HepG2 (cell line): ENCODE results near the gene NFATC4. TPM values are rescaled to one million over a fixed set of nuclear protein-coding genes. Genes with fewer than 3 reads are reported as not detected.

Source experiments
- ATF3 ChIP-seq: sonication (generic); formaldehyde crosslinking; IDR thresholded peaks from 2 replicates; pipeline ENCODE4 v1.4.0; 2020; ENCODE audit warnings: missing genetic modification reagents
- CERS6 ChIP-seq: sonication (generic); formaldehyde crosslinking; IDR thresholded peaks from 2 replicates; pipeline ENCODE4 v1.5.0; 2020; ENCODE audit warnings: missing genetic modification reagents
- FOXA3 ChIP-seq: IDR thresholded peaks from 2 replicates; pipeline ENCODE4 v1.6.1; 2016; ENCODE audit warnings: missing genetic modification reagents, missing compliant biosample characterization
- GTF3A ChIP-seq: sonication (generic); formaldehyde crosslinking; conservative IDR thresholded peaks from 2 replicates; pipeline ENCODE4 v1.4.0; 2020; ENCODE audit warnings: mild to moderate bottlenecking, missing genetic modification reagents
- HBP1 ChIP-seq: IDR thresholded peaks from 2 replicates; pipeline ENCODE4 v1.6.1; 2016; ENCODE audit warnings: low read depth, control low read depth
- PHF20 ChIP-seq: sonication (generic); formaldehyde crosslinking; IDR thresholded peaks from 2 replicates; pipeline ENCODE4 v1.5.0; 2020; ENCODE audit warnings: mild to moderate bottlenecking, missing genetic modification reagents
- PRDM15 ChIP-seq: sonication (generic); formaldehyde crosslinking; IDR thresholded peaks from 2 replicates; pipeline ENCODE4 v1.4.0; 2020; ENCODE audit warnings: missing genetic modification reagents
- RFX3 ChIP-seq: IDR thresholded peaks from 2 replicates; pipeline ENCODE4 v1.6.1; 2016; ENCODE audit warnings: missing biosample characterization, missing genetic modification reagents
- SALL2 ChIP-seq: sonication (generic); formaldehyde crosslinking; IDR thresholded peaks from 2 replicates; pipeline ENCODE4 v1.8.1; 2023; ENCODE audit warnings: mild to moderate bottlenecking, missing genetic modification reagents, inconsistent platforms
- SP5 ChIP-seq: IDR thresholded peaks from 2 replicates; pipeline ENCODE4 v1.6.1; 2016; ENCODE audit warnings: low read depth, borderline replicate concordance
- SRF ChIP-seq: IDR thresholded peaks from 2 replicates; pipeline ENCODE4 v1.6.1; 2011; ENCODE audit warnings: mild to moderate bottlenecking, low read depth, low read length, moderate library complexity
- TOE1 ChIP-seq: sonication (generic); formaldehyde crosslinking; IDR thresholded peaks from 2 replicates; pipeline ENCODE4 v1.4.0; 2020; ENCODE audit warnings: mild to moderate bottlenecking, missing genetic modification reagents
- TRIM22 ChIP-seq: fragments of 450-650 bp; IDR thresholded peaks from 2 replicates; pipeline ENCODE4 v1.6.1; 2017
- WIZ ChIP-seq: sonication (generic); formaldehyde crosslinking; IDR thresholded peaks from 2 replicates; pipeline ENCODE4 v1.5.1; 2020; ENCODE audit warnings: mild to moderate bottlenecking, missing genetic modification reagents
- ZFP41 ChIP-seq: sonication (generic); formaldehyde crosslinking; IDR thresholded peaks from 2 replicates; pipeline ENCODE4 v1.4.0; 2020; ENCODE audit warnings: mild to moderate bottlenecking, missing genetic modification reagents, borderline replicate concordance
- ZNF205 ChIP-seq: IDR thresholded peaks from 2 replicates; pipeline ENCODE4 v1.6.1; 2018; ENCODE audit warnings: missing biosample characterization, missing genetic modification reagents
- ZNF280B ChIP-seq: sonication (generic); formaldehyde crosslinking; IDR thresholded peaks from 2 replicates; pipeline ENCODE4 v1.5.0; 2020; ENCODE audit warnings: missing genetic modification reagents, mild to moderate bottlenecking, borderline replicate concordance
- ZNF580 ChIP-seq: IDR thresholded peaks from 2 replicates; pipeline ENCODE4 v1.6.1; 2016; ENCODE audit warnings: low read depth, borderline replicate concordance
- ZNF768 ChIP-seq: sonication (generic); formaldehyde crosslinking; IDR thresholded peaks from 2 replicates; pipeline ENCODE4 v1.4.0; 2020; ENCODE audit warnings: missing genetic modification reagents
- polyA plus RNA-seq, 8 experiments: library from polyadenylated mRNA; depleted of rRNA in 3 of 8; stranded (reverse) in 7 of 8; unstranded in 1 of 8; fragments of >200 nt; fragmentation: Illumina TruSeq in 4 of 8; extraction: Trizol in 4 of 8; gene quantifications; 2 replicates each; pipeline versions ENCODE4 v1.2.1 to v1.2.3, GENCODE V29; 2011 to 2016; ENCODE audit warnings: low read depth in 4 of 8, missing spikeins in 1 of 8, mixed read lengths in 1 of 8; ENCODE audit not compliant: insufficient read depth in 1 of 8
- total RNA-seq, 5 experiments: library from RNA; depleted of rRNA; stranded (reverse); fragments of >200 nt; fragmentation: Illumina TruSeq; extraction: Trizol; gene quantifications; 2 replicates each; pipeline ENCODE4 v1.2.3, GENCODE V29; 2016; ENCODE audit warnings: low read depth in 1 of 5

Gene NFATC4
- total and polyA plus RNA-seq, 2 of the 13 experiments (the other 11 are each of a cell fraction or from before 2014, with no cell fraction given): 0.04 to 0.15 TPM

GRCh38 chr14:24427537-24428508 is 59.8 kb downstream of the NFATC4 start (continued):
- TF ChIP-seq HBP1 (CRISPR knock-in tag) (no peak), TOE1 (CRISPR knock-in tag) (no peak), ZNF280B (CRISPR knock-in tag) (no peak), PHF20 (CRISPR knock-in tag) (no peak), SALL2 (CRISPR knock-in tag) (no peak), RFX3 (no peak), TRIM22 (no peak), FOXA3 (CRISPR knock-in tag) (peak; percentile 17; the same call in 1 of the 2 replicates), CERS6 (CRISPR knock-in tag) (no peak), ZNF205 (peak; percentile 78; the same call in 1 of the 2 replicates), SRF (no peak), ZFP41 (CRISPR knock-in tag) (0 out of 2 replicates have a peak, but pooled peaks have one; percentile 7), WIZ (CRISPR knock-in tag) (0 out of 2 replicates have a peak, but pooled peaks have one; percentile 83), SP5 (CRISPR knock-in tag) (no peak), GTF3A (CRISPR knock-in tag) (no peak), ZNF580 (no peak), PRDM15 (CRISPR knock-in tag) (no peak), ATF3 (no peak), ZNF768 (peak; percentile 60; the same call in 1 of the 2 replicates)
